OCI-LY1 (cell line): Measurements from ENCODE around the gene EXOC6B.

Source experiments
- CTCF ChIP-seq: fragments of 200-600 bp; sonication (generic), shearing (Covaris generic); IDR thresholded peaks from 2 replicates; pipeline ENCODE4 v1.5.1; 2017; ENCODE audit warnings: mild to moderate bottlenecking, antibody characterized with exemption, low read length, moderate library complexity, mixed read lengths
- EZH2 ChIP-seq: fragments of 200-600 bp; sonication (generic), shearing (Covaris generic); IDR thresholded peaks from 2 replicates; pipeline ENCODE4 v1.8.0; 2017; ENCODE audit warnings: borderline replicate concordance, mixed run types, mild to moderate bottlenecking, antibody characterized with exemption, low read length, moderate library complexity, mixed read lengths

- no peak for TF ChIP-seq CTCF
- TF ChIP-seq EZH2: no peak
Observed at GRCh38 chr2:72316774-72317173, 509.1 kb downstream of the EXOC6B start.
